Activated T-cell treated with anti-CD3 and anti-CD28 coated beads, Interleukin-2, amount 50 U/mL, for 24 hours (primary cell): ENCODE measurements around the gene MOCS2.

Experiments used
- DNase-seq: peaks from one replicate; pipeline ENCODE4 v3.0.0-alpha.2; 2020
- H3K27ac Mint-ChIP-seq: 2 replicates; pipeline ENCODE4 v1.8.0; 2020; ENCODE audit warnings: mild to moderate bottlenecking, mixed read lengths
- H3K27me3 Mint-ChIP-seq: 2 replicates; pipeline ENCODE4 v1.8.0; 2020; ENCODE audit warnings: mixed read lengths
- H3K36me3 Mint-ChIP-seq: 2 replicates; pipeline ENCODE4 v1.8.0; 2020; ENCODE audit warnings: low read depth, mixed read lengths
- H3K4me1 Mint-ChIP-seq: 2 replicates; pipeline ENCODE4 v1.8.0; 2020; ENCODE audit warnings: low read depth, mixed read lengths
- H3K4me3 Mint-ChIP-seq: 2 replicates; pipeline ENCODE4 v1.8.0; 2020; ENCODE audit warnings: mild to moderate bottlenecking, moderate library complexity, mixed read lengths
- H3K9me3 Mint-ChIP-seq: 2 replicates; pipeline ENCODE4 v1.8.0; 2020; ENCODE audit warnings: mixed read lengths

The MOCS2 gene

GRCh38 chr5:53111139-53111538 lies 1.6 kb upstream of the MOCS2 start:
- no peak for DNase-seq
- H3K4me1 Mint-ChIP-seq = peaks cover 35% of the 10 kb centered on the region
- no peak overlapping the region for H3K27ac Mint-ChIP-seq
- no peaks in the 10 kb centered on the region for H3K27me3 Mint-ChIP-seq
- peaks cover 25% of the 10 kb centered on the region for H3K36me3 Mint-ChIP-seq
- H3K4me3 Mint-ChIP-seq = peak overlapping the region; percentile 95
- H3K9me3 Mint-ChIP-seq = no peaks in the 10 kb centered on the region

- DNase-seq = no peak
- Mint-ChIP-seq H3K36me3 (peaks cover 34% of the 10 kb centered on the region), H3K27me3 (no peaks in the 10 kb centered on the region)
Observed at GRCh38 chr5:53110156-53110555, 599 bp upstream of the MOCS2 start.

DNA sequence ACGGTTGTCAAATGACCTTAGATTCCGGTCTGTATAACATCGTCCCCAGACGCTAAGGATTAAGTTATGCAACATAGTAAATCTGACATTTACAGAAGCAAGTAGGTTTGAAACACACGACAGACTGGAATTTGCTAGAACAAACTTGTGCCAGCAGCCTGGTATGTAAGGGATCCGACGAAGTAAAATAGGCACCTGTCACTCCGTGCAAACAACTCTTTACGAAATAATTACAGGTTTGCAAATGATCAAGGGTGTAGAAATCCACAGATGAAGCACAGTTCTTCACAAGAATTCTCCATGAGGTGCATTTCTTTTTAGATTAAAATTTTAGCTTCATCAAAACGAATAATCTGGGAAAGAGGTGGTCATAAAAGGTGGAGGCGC lies 508 bp downstream of the MOCS2 start:
- no peak for DNase-seq
- Mint-ChIP-seq H3K27me3 (no peaks in the 10 kb centered on the region), H3K4me3 (peak overlapping the region; percentile 95), H3K9me3 (no peaks in the 10 kb centered on the region), H3K27ac (peak overlapping the region; percentile 93), H3K4me1 (peaks cover 51% of the 10 kb centered on the region), H3K36me3 (peaks cover 43% of the 10 kb centered on the region)

More at GRCh38 chr5:53110156-53110555, 599 bp upstream of the MOCS2 start:
- peaks cover 45% of the 10 kb centered on the region for H3K4me1 Mint-ChIP-seq
- H3K4me3 Mint-ChIP-seq = peak overlapping the region; percentile 95
- peak overlapping the region; percentile 93 for H3K27ac Mint-ChIP-seq
- no peaks in the 10 kb centered on the region for H3K9me3 Mint-ChIP-seq

- H3K4me1 Mint-ChIP-seq = peaks cover 54% of the 10 kb centered on the region
- no peaks in the 10 kb centered on the region for H3K9me3 Mint-ChIP-seq
- H3K4me3 Mint-ChIP-seq = no peak overlapping the region
- H3K27me3 Mint-ChIP-seq = no peaks in the 10 kb centered on the region
- no peak for DNase-seq
- H3K36me3 Mint-ChIP-seq = peaks cover 73% of the 10 kb centered on the region
- no peak overlapping the region for H3K27ac Mint-ChIP-seq
Observed at GRCh38 chr5:53105611-53106300, 3.8 kb downstream of the MOCS2 start.

- Mint-ChIP-seq H3K9me3 (no peaks in the 10 kb centered on the region), H3K4me3 (no peak overlapping the region), H3K4me1 (peaks cover 19% of the 10 kb centered on the region), H3K27ac (no peak overlapping the region), H3K36me3 (peaks cover 88% of the 10 kb centered on the region), H3K27me3 (no peaks in the 10 kb centered on the region)
- DNase-seq = no peak
Observed at GRCh38 chr5:53100606-53101005, 9.0 kb downstream of the MOCS2 start.

DNA sequence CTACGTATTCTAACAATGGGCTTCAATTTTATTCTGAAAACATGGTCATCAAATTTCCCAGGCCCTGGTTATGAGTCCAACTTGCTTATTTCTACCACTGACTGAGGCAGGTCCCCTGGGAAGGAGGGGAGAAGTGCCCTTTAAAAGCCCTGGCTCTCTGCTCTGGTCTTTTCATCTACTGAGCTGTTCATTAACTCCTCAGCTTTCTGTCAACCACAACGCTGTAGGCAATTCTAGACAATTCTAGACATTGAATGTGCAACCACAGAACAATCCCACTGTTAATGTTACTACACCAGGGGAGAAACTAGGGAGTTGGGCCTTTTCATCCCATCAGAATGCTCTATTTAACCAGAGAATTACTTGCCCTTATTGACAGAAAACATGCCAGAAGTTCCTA lies 10.0 kb downstream of the MOCS2 start:
- Mint-ChIP-seq H3K4me3 (no peak overlapping the region), H3K27ac (peak overlapping the region; percentile 39), H3K4me1 (peaks cover 10% of the 10 kb centered on the region), H3K36me3 (peaks cover 81% of the 10 kb centered on the region), H3K9me3 (no peaks in the 10 kb centered on the region), H3K27me3 (no peaks in the 10 kb centered on the region)
- no peak for DNase-seq

GRCh38 chr5:53095931-53096525 lies 13.5 kb downstream of the MOCS2 start:
- Mint-ChIP-seq H3K9me3 (no peaks in the 10 kb centered on the region), H3K27ac (no peak overlapping the region)

DNA sequence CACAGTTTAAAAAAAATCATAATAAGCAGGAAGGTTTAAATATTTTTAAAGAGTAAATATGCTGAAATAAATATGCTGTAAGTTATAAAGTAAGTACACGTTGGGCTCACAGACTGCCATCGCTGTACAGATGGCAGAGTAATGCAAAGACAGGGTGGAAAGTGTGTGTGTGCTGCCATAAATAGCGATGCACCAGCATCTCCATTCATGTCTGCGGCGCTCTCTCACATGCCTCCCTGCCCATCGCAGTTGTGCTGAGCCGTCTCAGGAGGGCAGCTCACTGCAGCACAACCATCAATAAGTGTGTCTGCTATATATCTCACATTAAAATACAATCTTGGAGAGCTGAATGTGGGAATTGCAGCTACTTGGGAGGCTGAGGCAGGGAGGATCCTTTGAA lies 14.3 kb downstream of the MOCS2 start:
- H3K9me3 Mint-ChIP-seq = no peaks in the 10 kb centered on the region
- no peak for DNase-seq
- H3K4me1 Mint-ChIP-seq = peaks cover 13% of the 10 kb centered on the region
- H3K27me3 Mint-ChIP-seq = no peaks in the 10 kb centered on the region
- H3K27ac Mint-ChIP-seq = no peak overlapping the region
- H3K36me3 Mint-ChIP-seq = peaks cover 42% of the 10 kb centered on the region
- no peak overlapping the region for H3K4me3 Mint-ChIP-seq

More at GRCh38 chr5:53095931-53096525, 13.5 kb downstream of the MOCS2 start:
- DNase-seq = peak; percentile 61
- Mint-ChIP-seq H3K4me1 (peaks cover 7% of the 10 kb centered on the region), H3K36me3 (peaks cover 50% of the 10 kb centered on the region), H3K4me3 (no peak overlapping the region), H3K27me3 (no peaks in the 10 kb centered on the region)

GRCh38 chr5:53092242-53092641 lies 17.3 kb downstream of the MOCS2 start:
- Mint-ChIP-seq H3K27me3 (no peaks in the 10 kb centered on the region), H3K36me3 (peaks cover 16% of the 10 kb centered on the region), H3K9me3 (no peaks in the 10 kb centered on the region), H3K27ac (no peak overlapping the region), H3K4me1 (peaks cover 31% of the 10 kb centered on the region), H3K4me3 (no peak overlapping the region)
- no peak for DNase-seq

GRCh38 chr5:53091289-53091688 lies 18.3 kb downstream of the MOCS2 start:
- Mint-ChIP-seq H3K4me3 (no peak overlapping the region), H3K27me3 (no peaks in the 10 kb centered on the region), H3K4me1 (peaks cover 31% of the 10 kb centered on the region), H3K9me3 (no peaks in the 10 kb centered on the region), H3K36me3 (peaks cover 10% of the 10 kb centered on the region), H3K27ac (no peak overlapping the region)
- no peak for DNase-seq

GRCh38 chr5:53090229-53090628 lies 19.3 kb downstream of the MOCS2 start:
- H3K27me3 Mint-ChIP-seq = no peaks in the 10 kb centered on the region
- H3K27ac Mint-ChIP-seq = no peak overlapping the region
- H3K9me3 Mint-ChIP-seq = no peaks in the 10 kb centered on the region
- DNase-seq = no peak
- peaks cover 29% of the 10 kb centered on the region for H3K4me1 Mint-ChIP-seq
- H3K4me3 Mint-ChIP-seq = no peak overlapping the region
- H3K36me3 Mint-ChIP-seq = peaks cover 4% of the 10 kb centered on the region

- H3K36me3 Mint-ChIP-seq = no peaks in the 10 kb centered on the region
- H3K27me3 Mint-ChIP-seq = peaks cover 2% of the 10 kb centered on the region
- DNase-seq = no peak
- H3K9me3 Mint-ChIP-seq = no peaks in the 10 kb centered on the region
- peaks cover 35% of the 10 kb centered on the region for H3K4me1 Mint-ChIP-seq
- H3K27ac Mint-ChIP-seq = peak overlapping the region; percentile 80
- H3K4me3 Mint-ChIP-seq = peak overlapping the region; percentile 27
Observed at GRCh38 chr5:53089481-53089991, 20.0 kb downstream of the MOCS2 start.

GRCh38 chr5:53087621-53088121 lies 21.9 kb downstream of the MOCS2 start:
- Mint-ChIP-seq H3K4me3 (no peak overlapping the region), H3K4me1 (peaks cover 46% of the 10 kb centered on the region), H3K36me3 (no peaks in the 10 kb centered on the region), H3K27ac (no peak overlapping the region), H3K9me3 (no peaks in the 10 kb centered on the region), H3K27me3 (peaks cover 8% of the 10 kb centered on the region)
- DNase-seq = no peak

GRCh38 chr5:53087171-53087570 lies 22.4 kb downstream of the MOCS2 start:
- H3K4me1 Mint-ChIP-seq = peaks cover 46% of the 10 kb centered on the region
- H3K4me3 Mint-ChIP-seq = no peak overlapping the region
- H3K27ac Mint-ChIP-seq = no peak overlapping the region
- peaks cover 8% of the 10 kb centered on the region for H3K27me3 Mint-ChIP-seq
- H3K9me3 Mint-ChIP-seq = no peaks in the 10 kb centered on the region
- H3K36me3 Mint-ChIP-seq = no peaks in the 10 kb centered on the region
- no peak for DNase-seq
